HepG2 (cell line): ENCODE results near the gene SLC25A48. TPM values are rescaled to one million over a fixed set of nuclear protein-coding genes. Genes with fewer than 3 reads are reported as not detected.

Experiments used
- ATAC-seq: fragments of 200-7000 bp; cut with Tn5 transposase; 3 replicates; pipeline ENCODE4 v1.9.1; 2020; ENCODE audit warnings: mild to moderate bottlenecking, moderate library complexity
- BruUV-seq: library from RNA; stranded (reverse); fragments of 400-500 nt; replicated peaks from 2 replicates; lab custom pipeline; 2021; lab: Mats Ljungman, UMichigan
- CTCF ChIA-PET: fragments of 300-600 bp; formaldehyde crosslinking; extraction: SDS; loops from one replicate; lab custom pipeline; 2021; ENCODE audit warnings: low total read pairs, inconsistent platforms, low intra/inter-chr PET ratio; lab: Yijun Ruan, JAX
- POLR2A ChIA-PET: fragments of 350-600 bp; sonication (Branson Sonifier 250); formaldehyde crosslinking; loops from one replicate; lab custom pipeline; 2020; ENCODE audit warnings: antibody characterized with exemption, inconsistent platforms; lab: Yijun Ruan, JAX
- DNase-seq: peaks from one replicate; pipeline ENCODE4 v3.0.0-alpha.2; 2015; ENCODE audit warnings: low spot score
- FAIRE-seq: peaks from 3 replicates; lab custom pipeline; 2011; peaks lifted over from hg19 to GRCh38; lab: Jason Lieb, UNC
- H2AFZ ChIP-seq: one replicate; pipeline ENCODE4 v1.6.1; 2011; ENCODE audit warnings: low read length, inconsistent platforms
- H3K27ac ChIP-seq: fragments of 300-600 bp; 3 replicates; pipeline ENCODE4 v1.8.0; 2011; ENCODE audit warnings: mixed run types, mild to moderate bottlenecking, mixed read lengths, low read length, inconsistent platforms; ENCODE audit not compliant: insufficient read depth; ENCODE audit errors: extremely low read length
- H3K27me3 ChIP-seq, 2 experiments: fragments of 200-600 bp in 1 of 2; 2 replicates in 1 of 2; 3 replicates in 1 of 2; pipeline versions ENCODE4 v1.6.0 to v1.8.0; 2011; ENCODE audit warnings: low read length in 2 of 2, mild to moderate bottlenecking in 2 of 2, moderate library complexity in 2 of 2, inconsistent platforms in 1 of 2; ENCODE audit not compliant: insufficient read depth in 2 of 2, control insufficient read depth in 1 of 2
- H3K36me3 ChIP-seq, 2 experiments: fragments of 200-600 bp in 1 of 2; replicated peaks in 1 of 2; 2 replicates in 1 of 2; 3 replicates in 1 of 2; pipeline versions ENCODE4 v1.5.1 to v1.8.0; 2011; ENCODE audit warnings: low read length in 2 of 2, inconsistent platforms in 1 of 2; ENCODE audit not compliant: insufficient read depth in 2 of 2, control insufficient read depth in 1 of 2
- H3K4me1 ChIP-seq: 2 replicates; pipeline ENCODE4 v1.5.1; 2012; ENCODE audit warnings: low read length, inconsistent platforms; ENCODE audit not compliant: insufficient read depth
- H3K4me2 ChIP-seq: 2 replicates; pipeline ENCODE4 v1.6.0; 2011; ENCODE audit warnings: low read depth, low read length, inconsistent platforms
- H3K4me3 ChIP-seq, 3 experiments: fragments of 200-600 bp in 1 of 3; sonication (generic), shearing (Covaris generic) in 1 of 3; replicated peaks in 1 of 3; 2 replicates each; pipeline ENCODE4 v1.5.1; 2011 to 2016; ENCODE audit warnings: low read length in 3 of 3, inconsistent platforms in 2 of 3, low read depth in 2 of 3, mild to moderate bottlenecking in 2 of 3, control low read depth in 1 of 3, mixed read lengths in 1 of 3; ENCODE audit not compliant: insufficient read depth in 1 of 3
- H3K79me2 ChIP-seq: one replicate; pipeline ENCODE4 v1.6.1; 2011; ENCODE audit warnings: low read length, inconsistent platforms; ENCODE audit not compliant: insufficient read depth
- H3K9ac ChIP-seq: 2 replicates; pipeline ENCODE4 v1.6.0; 2011; ENCODE audit warnings: mild to moderate bottlenecking, low read depth, low read length, inconsistent platforms; ENCODE audit not compliant: insufficient read depth
- H3K9me3 ChIP-seq: 2 replicates; pipeline ENCODE4 v1.5.1; 2012; ENCODE audit warnings: mild to moderate bottlenecking, low read length
- H4K20me1 ChIP-seq: 2 replicates; pipeline ENCODE4 v1.6.0; 2011; ENCODE audit warnings: inconsistent platforms, mild to moderate bottlenecking, low read length, moderate library complexity; ENCODE audit not compliant: insufficient read depth
- HNRNPLL ChIP-seq: fragments of 200-400 bp; formaldehyde crosslinking; IDR thresholded peaks from 2 replicates; pipeline ENCODE4 v1.6.1; 2017; ENCODE audit warnings: mild to moderate bottlenecking, low read depth, low read length; ENCODE audit not compliant: poor library complexity, severe bottlenecking
- NAIF1 ChIP-seq: sonication (generic); formaldehyde crosslinking; IDR thresholded peaks from 2 replicates; pipeline ENCODE4 v1.5.0; 2020; ENCODE audit warnings: mild to moderate bottlenecking, missing genetic modification reagents, borderline replicate concordance
- PREB ChIP-seq: sonication (generic); formaldehyde crosslinking; IDR thresholded peaks from 2 replicates; pipeline ENCODE4 v1.4.0; 2020; ENCODE audit warnings: missing genetic modification reagents
- REPIN1 ChIP-seq: sonication (generic); formaldehyde crosslinking; IDR thresholded peaks from 2 replicates; pipeline ENCODE4 v1.8.0; 2022; ENCODE audit warnings: missing genetic modification reagents, low read depth, mild to moderate bottlenecking, borderline replicate concordance
- SP5 ChIP-seq: IDR thresholded peaks from 2 replicates; pipeline ENCODE4 v1.6.1; 2016; ENCODE audit warnings: low read depth, borderline replicate concordance
- WGBS: methylation state at CpG from one replicate; pipeline ENCODE4 v1.1.6; 2017; ENCODE audit warnings: low lambda C conversion rate; 5-methylcytosine and 5-hydroxymethylcytosine counted together
- in situ Hi-C: cut with HindIII; loops from 2 replicates; pipeline ENCODE4 v1.10.0; 2017; ENCODE audit warnings: low pct_unique_long_range_greater_than_20kb; ENCODE audit not compliant: extremely low pct_ligation_motif_present
- intact Hi-C: fragments of 100-400 bp; cut with micrococcal nuclease; formaldehyde crosslinking; loops from one replicate; pipeline ENCODE4 v1.10.0; 2022; ENCODE audit not compliant: unreplicated experiment
- polyA plus RNA-seq, 8 experiments: library from polyadenylated mRNA; depleted of rRNA in 3 of 8; stranded (reverse) in 7 of 8; unstranded in 1 of 8; fragments of >200 nt; fragmentation: Illumina TruSeq in 4 of 8; extraction: Trizol in 4 of 8; gene quantifications; 2 replicates each; pipeline versions ENCODE4 v1.2.1 to v1.2.3, GENCODE V29; 2011 to 2016; ENCODE audit warnings: low read depth in 4 of 8, missing spikeins in 1 of 8, mixed read lengths in 1 of 8; ENCODE audit not compliant: insufficient read depth in 1 of 8
- total RNA-seq, 5 experiments: library from RNA; depleted of rRNA; stranded (reverse); fragments of >200 nt; fragmentation: Illumina TruSeq; extraction: Trizol; gene quantifications; 2 replicates each; pipeline ENCODE4 v1.2.3, GENCODE V29; 2016; ENCODE audit warnings: low read depth in 1 of 5
- TF ChIP-seq, protein P1 (sequence below): sonication (generic); formaldehyde crosslinking; IDR thresholded peaks from 2 replicates; pipeline ENCODE4 v1.5.0; 2020; ENCODE audit warnings: missing genetic modification reagents
- TF ChIP-seq, protein P2 (sequence below): sonication (generic); formaldehyde crosslinking; IDR thresholded peaks from 2 replicates; pipeline ENCODE4 v1.9.0; 2022; ENCODE audit warnings: low read depth, missing genetic modification reagents

SLC25A48 gene
- total and polyA plus RNA-seq, 2 of the 13 experiments (the other 11 are each of a cell fraction or from before 2014, with no cell fraction given), result 0.17 to 4.5 TPM

DNA sequence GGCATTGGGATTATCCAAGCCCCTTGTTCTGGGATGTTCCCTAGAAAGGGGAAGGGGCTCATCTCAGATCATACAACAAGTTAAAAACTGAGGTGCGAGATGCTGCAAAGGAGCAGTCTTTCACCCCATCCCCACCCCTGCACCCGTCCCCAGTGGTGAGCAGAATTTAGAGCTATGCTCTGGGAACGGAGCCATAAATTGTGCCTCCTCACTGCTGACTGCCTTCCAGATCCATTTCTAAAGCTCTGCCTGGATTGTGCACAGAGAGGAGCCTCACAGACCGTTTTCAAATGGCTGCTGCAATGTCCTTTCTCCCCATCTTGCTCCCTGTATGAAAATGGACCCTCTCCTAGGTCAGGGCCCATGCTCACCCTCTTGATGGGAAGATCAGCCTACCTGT, 8.3 kb downstream of the SLC25A48 start:
- H3K27me3 ChIP-seq, result peaks cover 0 to 8% of the 10 kb centered on the region in 2 experiments; a peak in 2 of 5 replicates
- no peak overlapping the region for H3K4me3 ChIP-seq
- in situ Hi-C loops, result no loop called here
- no peak for DNase-seq
- H3K9me3 ChIP-seq, result 0 out of 2 replicates have a peak, but pooled peaks cover 6% of the 10 kb centered on the region
- CTCF ChIA-PET, result no interaction called here
- FAIRE-seq, result no peak
- H3K9ac ChIP-seq, result no peak overlapping the region
- no peaks in the 10 kb centered on the region for H3K79me2 ChIP-seq
- no peaks in the 10 kb centered on the region for H4K20me1 ChIP-seq
- intact Hi-C loops, result no loop called here
- WGBS, result 26% methylated on average over 3 of the region's 4 CpGs
- no TSS peak for BruUV-seq
- no peak overlapping the region for H3K27ac ChIP-seq
- H3K4me2 ChIP-seq, result no peak overlapping the region
- no peaks in the 10 kb centered on the region for H3K36me3 ChIP-seq
- POLR2A ChIA-PET, result no interaction called here
- no peak overlapping the region for H2AFZ ChIP-seq
- no peaks in the 10 kb centered on the region for H3K4me1 ChIP-seq
- TF ChIP-seq PREB (CRISPR knock-in tag), result no peak
- TF ChIP-seq, protein P1, sequence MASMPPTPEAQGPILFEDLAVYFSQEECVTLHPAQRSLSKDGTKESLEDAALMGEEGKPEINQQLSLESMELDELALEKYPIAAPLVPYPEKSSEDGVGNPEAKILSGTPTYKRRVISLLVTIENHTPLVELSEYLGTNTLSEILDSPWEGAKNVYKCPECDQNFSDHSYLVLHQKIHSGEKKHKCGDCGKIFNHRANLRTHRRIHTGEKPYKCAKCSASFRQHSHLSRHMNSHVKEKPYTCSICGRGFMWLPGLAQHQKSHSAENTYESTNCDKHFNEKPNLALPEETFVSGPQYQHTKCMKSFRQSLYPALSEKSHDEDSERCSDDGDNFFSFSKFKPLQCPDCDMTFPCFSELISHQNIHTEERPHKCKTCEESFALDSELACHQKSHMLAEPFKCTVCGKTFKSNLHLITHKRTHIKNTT, result no peak
- ATAC-seq, result no peak

GRCh38 chr5:135843571-135844337, 9.3 kb downstream of the SLC25A48 start:
- Histone ChIP-seq H3K27ac (no peak overlapping the region), H3K4me2 (no peak overlapping the region), H3K27me3 (peaks cover 0 to 8% of the 10 kb centered on the region in 2 experiments; a peak in 2 of 5 replicates), H4K20me1 (no peaks in the 10 kb centered on the region), H3K4me1 (no peaks in the 10 kb centered on the region), H3K36me3 (no peaks in the 10 kb centered on the region), H2AFZ (no peak overlapping the region), H3K79me2 (no peaks in the 10 kb centered on the region), H3K9ac (no peak overlapping the region), H3K9me3 (no peaks in the 10 kb centered on the region)
- BruUV-seq, result no TSS peak
- DNase-seq (no peak), FAIRE-seq (no peak), ATAC-seq (peak; percentile 41)
- ChIA-PET POLR2A (no interaction called here), CTCF (no interaction called here)
- in situ Hi-C loops (no loop called here), intact Hi-C loops (no loop called here)
- TF ChIP-seq NAIF1 (CRISPR knock-in tag) (peak; percentile 97), REPIN1 (CRISPR knock-in tag) (no peak), HNRNPLL (peak; percentile 94), SP5 (CRISPR knock-in tag) (no peak)
- TF ChIP-seq, protein P2, sequence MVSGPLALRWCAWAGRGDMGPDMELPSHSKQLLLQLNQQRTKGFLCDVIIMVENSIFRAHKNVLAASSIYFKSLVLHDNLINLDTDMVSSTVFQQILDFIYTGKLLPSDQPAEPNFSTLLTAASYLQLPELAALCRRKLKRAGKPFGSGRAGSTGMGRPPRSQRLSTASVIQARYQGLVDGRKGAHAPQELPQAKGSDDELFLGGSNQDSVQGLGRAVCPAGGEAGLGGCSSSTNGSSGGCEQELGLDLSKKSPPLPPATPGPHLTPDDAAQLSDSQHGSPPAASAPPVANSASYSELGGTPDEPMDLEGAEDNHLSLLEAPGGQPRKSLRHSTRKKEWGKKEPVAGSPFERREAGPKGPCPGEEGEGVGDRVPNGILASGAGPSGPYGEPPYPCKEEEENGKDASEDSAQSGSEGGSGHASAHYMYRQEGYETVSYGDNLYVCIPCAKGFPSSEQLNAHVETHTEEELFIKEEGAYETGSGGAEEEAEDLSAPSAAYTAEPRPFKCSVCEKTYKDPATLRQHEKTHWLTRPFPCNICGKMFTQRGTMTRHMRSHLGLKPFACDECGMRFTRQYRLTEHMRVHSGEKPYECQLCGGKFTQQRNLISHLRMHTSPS (CRISPR knock-in tag), result no peak
- TF ChIP-seq, all 625 proteins: peak for 2
- 7% methylated on average over 4 of the region's 6 CpGs for WGBS
- no peak overlapping the region for H3K4me3 ChIP-seq
